H1 (cell line): ENCODE measurements around the gene ANKRD2. TPM values are rescaled to one million over a fixed set of nuclear protein-coding genes. Genes with fewer than 3 reads are reported as not detected.
A peak's percentile ranks its signal among the peaks of the same experiment; 100 is the strongest.

ENCODE experiments used
- BRCA1 ChIP-seq: IDR thresholded peaks from 2 replicates; pipeline ENCODE4 v1.6.1; 2012; ENCODE audit warnings: low read depth, low read length, improper control_type of control experiment
- CHD1 ChIP-seq: IDR thresholded peaks from 2 replicates; pipeline ENCODE4 v1.6.1; 2012; ENCODE audit warnings: low read depth, low read length, improper control_type of control experiment
- CREB1 ChIP-seq: IDR thresholded peaks from 2 replicates; pipeline ENCODE4 v1.6.1; 2012; ENCODE audit warnings: inconsistent platforms
- E2F6 ChIP-seq: IDR thresholded peaks from 2 replicates; pipeline ENCODE4 v1.6.1; 2012; ENCODE audit warnings: inconsistent platforms
- FOSL1 ChIP-seq: IDR thresholded peaks from 2 replicates; pipeline ENCODE4 v1.6.1; 2011; ENCODE audit warnings: mild to moderate bottlenecking, low read depth, low read length, moderate library complexity; ENCODE audit not compliant: insufficient read depth
- GTF2F1 ChIP-seq: IDR thresholded peaks from 2 replicates; pipeline ENCODE4 v1.6.1; 2012; ENCODE audit warnings: low read depth, low read length, improper control_type of control experiment, borderline replicate concordance
- KDM5A ChIP-seq: fragments of 200-600 bp; IDR thresholded peaks from 2 replicates; pipeline ENCODE4 v1.7.1; 2012; ENCODE audit warnings: mild to moderate bottlenecking, low read length, inconsistent platforms, mixed read lengths
- MAX ChIP-seq: IDR thresholded peaks from 2 replicates; pipeline ENCODE4 v1.6.1; 2012; ENCODE audit warnings: inconsistent platforms
- NRF1 ChIP-seq: IDR thresholded peaks from 2 replicates; pipeline ENCODE4 v1.6.1; 2011; ENCODE audit warnings: mild to moderate bottlenecking, low read depth, low read length, improper control_type of control experiment
- POLR2A ChIP-seq, 2 experiments: IDR thresholded peaks; 1 replicate in 1 of 2; 2 replicates in 1 of 2; pipeline ENCODE4 v1.6.1; 2011; ENCODE audit warnings: low read depth in 2 of 2, low read length in 2 of 2, mild to moderate bottlenecking in 2 of 2; ENCODE audit errors: control extremely low read depth in 1 of 2
- RXRA ChIP-seq: IDR thresholded peaks from 2 replicates; pipeline ENCODE4 v1.6.1; 2011; ENCODE audit warnings: low read depth, mild to moderate bottlenecking, low read length, moderate library complexity; ENCODE audit not compliant: insufficient read depth
- SIN3A ChIP-seq, 2 experiments: IDR thresholded peaks in 1 of 2; conservative IDR thresholded peaks in 1 of 2; 2 replicates each; pipeline ENCODE4 v1.6.1; 2011 to 2012; ENCODE audit warnings: low read length in 2 of 2, improper control_type of control experiment in 1 of 2, low read depth in 1 of 2, mild to moderate bottlenecking in 1 of 2
- SP1 ChIP-seq: IDR thresholded peaks from 2 replicates; pipeline ENCODE4 v1.6.1; 2011; ENCODE audit warnings: low read depth, low read length
- SP4 ChIP-seq: IDR thresholded peaks from 2 replicates; pipeline ENCODE4 v1.6.1; 2012; ENCODE audit warnings: low read length, inconsistent platforms
- TAF1 ChIP-seq: IDR thresholded peaks from 2 replicates; pipeline ENCODE4 v1.6.1; 2011; ENCODE audit warnings: mild to moderate bottlenecking, low read depth, low read length
- TBP ChIP-seq: IDR thresholded peaks from 2 replicates; pipeline ENCODE4 v1.6.1; 2011; ENCODE audit warnings: low read depth, low read length, improper control_type of control experiment
- TCF12 ChIP-seq: IDR thresholded peaks from 2 replicates; pipeline ENCODE4 v1.6.1; 2011; ENCODE audit warnings: low read depth, mild to moderate bottlenecking, low read length
- ZNF274 ChIP-seq: IDR thresholded peaks from 2 replicates; pipeline ENCODE4 v1.7.0; 2012; ENCODE audit warnings: low read length, borderline replicate concordance; ENCODE audit errors: extremely low read depth
- polyA plus RNA-seq, 7 experiments: library from polyadenylated mRNA; depleted of rRNA in 3 of 7; stranded (reverse) in 5 of 7; unstranded in 2 of 7; fragments of >200 nt in 5 of 7; fragments of 200-250 nt in 2 of 7; gene quantifications; 1 replicate in 5 of 7; 2 replicates in 1 of 7; 4 replicates in 1 of 7; pipeline versions ENCODE4 v1.2.1 to v1.2.3, GENCODE V29; 2011 to 2013; ENCODE audit warnings: missing spikeins in 2 of 7, mixed read lengths in 2 of 7
- total RNA-seq: library from RNA; stranded (reverse); fragmentation: NEBNext Ultra II Directional; extraction: Animal tissue kit (Norgen Biotek cat#: 25700); gene quantifications from 2 replicates; pipeline ENCODE4 v1.2.1, GENCODE V29; 2021

The ANKRD2 gene
- total and polyA plus RNA-seq, 2 of the 8 experiments (the other 6 are each of a cell fraction or from before 2014, with no cell fraction given) = not detected

- TF ChIP-seq FOSL1 (no peak), POLR2A (IDR thresholded peaks at IDR 0.05; ENCODE audit: control extremely low read depth in 1 of 2, low read depth in 2 of 2, low read length in 2 of 2) (peak in 1 of 2 experiments; percentile 40; a peak in 1 of 3 replicates), GTF2F1 (no peak), CREB1 (peak; percentile 49), SIN3A (conservative IDR thresholded peaks at IDR 0.05 in 1 of 2, IDR thresholded peaks at IDR 0.05 in 1 of 2; ENCODE audit: low read depth in 1 of 2, low read length in 2 of 2) (peak; percentile 41 to 93; a peak in 2 of 4 replicates), MAX (peak; percentile 57), E2F6 (peak; percentile 52), TAF1 (peak; percentile 75; the same call in 1 of the 2 replicates), CHD1 (no peak), ZNF274 (no peak), SP1 (peak; percentile 96), NRF1 (no peak), BRCA1 (no peak), TBP (peak; percentile 60), KDM5A (peak; percentile 69; the same call in 1 of the 2 replicates), TCF12 (no peak), RXRA (no peak), SP4 (peak; percentile 57; the same call in 1 of the 2 replicates)
Measured at GRCh38 chr10:97632949-97633884, 60.6 kb downstream of the ANKRD2 start, which contains the start of gene MORN4 (continued).
